ENCODE measurements around the gene CNIH1.

Gene CNIH1

DNA sequence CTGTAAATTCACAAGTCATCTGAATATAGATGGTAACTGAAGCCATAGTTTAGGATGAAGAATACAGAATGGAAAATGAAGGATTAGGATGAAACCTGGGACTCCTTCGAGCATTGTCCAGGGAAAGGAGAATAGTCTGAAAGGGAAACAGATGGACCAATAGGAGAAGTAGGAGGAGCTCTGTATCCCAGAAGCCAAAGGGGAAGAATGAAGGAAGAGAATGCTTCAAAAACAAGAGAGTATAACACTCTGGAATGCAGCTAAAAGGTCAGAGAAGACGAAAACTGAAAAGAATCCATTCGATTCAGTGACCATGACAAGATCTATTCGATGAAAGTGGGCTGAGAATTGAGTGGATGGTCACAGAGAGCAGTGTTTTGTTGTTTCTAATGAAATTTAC, 46.6 kb upstream of the CNIH1 start:
- no peak for DNase-seq (ENCODE audit: low read depth)
- TF ChIP-seq, protein P1, sequence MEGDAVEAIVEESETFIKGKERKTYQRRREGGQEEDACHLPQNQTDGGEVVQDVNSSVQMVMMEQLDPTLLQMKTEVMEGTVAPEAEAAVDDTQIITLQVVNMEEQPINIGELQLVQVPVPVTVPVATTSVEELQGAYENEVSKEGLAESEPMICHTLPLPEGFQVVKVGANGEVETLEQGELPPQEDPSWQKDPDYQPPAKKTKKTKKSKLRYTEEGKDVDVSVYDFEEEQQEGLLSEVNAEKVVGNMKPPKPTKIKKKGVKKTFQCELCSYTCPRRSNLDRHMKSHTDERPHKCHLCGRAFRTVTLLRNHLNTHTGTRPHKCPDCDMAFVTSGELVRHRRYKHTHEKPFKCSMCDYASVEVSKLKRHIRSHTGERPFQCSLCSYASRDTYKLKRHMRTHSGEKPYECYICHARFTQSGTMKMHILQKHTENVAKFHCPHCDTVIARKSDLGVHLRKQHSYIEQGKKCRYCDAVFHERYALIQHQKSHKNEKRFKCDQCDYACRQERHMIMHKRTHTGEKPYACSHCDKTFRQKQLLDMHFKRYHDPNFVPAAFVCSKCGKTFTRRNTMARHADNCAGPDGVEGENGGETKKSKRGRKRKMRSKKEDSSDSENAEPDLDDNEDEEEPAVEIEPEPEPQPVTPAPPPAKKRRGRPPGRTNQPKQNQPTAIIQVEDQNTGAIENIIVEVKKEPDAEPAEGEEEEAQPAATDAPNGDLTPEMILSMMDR (IDR thresholded peaks at IDR 0.05; ENCODE audit: low read depth, low read length, missing control alignments), result no peak
- peak overlapping the region; percentile 99 for H3K4me3 ChIP-seq (ENCODE audit: low read depth, low read length)

DNA sequence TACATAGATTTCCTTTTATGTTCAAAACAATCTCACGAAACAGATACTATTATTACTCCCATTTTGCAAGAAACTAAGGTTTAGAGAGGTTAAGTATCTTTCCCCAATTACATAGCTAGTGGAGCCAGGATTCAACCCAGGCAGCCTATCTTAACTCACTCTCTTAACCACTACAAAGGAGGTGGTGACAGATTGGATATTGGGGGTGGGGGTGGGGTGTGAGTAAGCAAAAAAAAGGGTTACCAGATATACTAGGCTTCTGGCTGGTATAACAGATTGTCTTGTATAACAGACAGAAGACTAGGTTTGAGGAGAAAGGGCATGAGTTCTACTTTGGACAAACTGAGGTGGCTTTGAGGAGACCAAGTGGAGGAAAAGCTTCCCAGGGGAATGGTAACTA, 45.5 kb upstream of the CNIH1 start:
- TF ChIP-seq, protein P1 (IDR thresholded peaks at IDR 0.05; ENCODE audit: low read depth, low read length, missing control alignments), result no peak
- no peak overlapping the region for H3K4me3 ChIP-seq (ENCODE audit: low read depth, low read length)
- DNase-seq (ENCODE audit: low read depth), result no peak

DNA sequence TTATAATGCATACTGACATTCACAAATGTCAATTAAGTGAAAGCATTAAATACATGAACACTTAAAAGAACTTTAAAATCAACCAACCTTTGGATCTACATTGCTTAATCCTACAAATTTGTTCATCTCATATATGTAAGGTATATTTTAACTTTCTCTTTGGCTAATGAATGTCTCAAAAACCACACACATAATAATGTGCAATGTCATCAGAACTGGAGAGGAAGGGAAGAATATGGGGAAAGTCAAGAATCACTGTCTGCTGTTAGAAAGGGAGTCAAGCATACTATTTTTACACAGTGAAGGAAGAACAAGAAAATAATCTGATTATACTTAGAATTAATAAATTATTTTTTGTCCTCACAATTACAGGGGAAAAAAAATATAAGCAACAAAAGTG, 42.7 kb upstream of the CNIH1 start:
- TF ChIP-seq, protein P1 (IDR thresholded peaks at IDR 0.05; ENCODE audit: low read depth, low read length, missing control alignments), result no peak
- H3K4me3 ChIP-seq (ENCODE audit: low read depth, low read length), result peak overlapping the region; percentile 39; the same call in 1 of the 2 replicates
- no peak for DNase-seq (ENCODE audit: low read depth)

DNA sequence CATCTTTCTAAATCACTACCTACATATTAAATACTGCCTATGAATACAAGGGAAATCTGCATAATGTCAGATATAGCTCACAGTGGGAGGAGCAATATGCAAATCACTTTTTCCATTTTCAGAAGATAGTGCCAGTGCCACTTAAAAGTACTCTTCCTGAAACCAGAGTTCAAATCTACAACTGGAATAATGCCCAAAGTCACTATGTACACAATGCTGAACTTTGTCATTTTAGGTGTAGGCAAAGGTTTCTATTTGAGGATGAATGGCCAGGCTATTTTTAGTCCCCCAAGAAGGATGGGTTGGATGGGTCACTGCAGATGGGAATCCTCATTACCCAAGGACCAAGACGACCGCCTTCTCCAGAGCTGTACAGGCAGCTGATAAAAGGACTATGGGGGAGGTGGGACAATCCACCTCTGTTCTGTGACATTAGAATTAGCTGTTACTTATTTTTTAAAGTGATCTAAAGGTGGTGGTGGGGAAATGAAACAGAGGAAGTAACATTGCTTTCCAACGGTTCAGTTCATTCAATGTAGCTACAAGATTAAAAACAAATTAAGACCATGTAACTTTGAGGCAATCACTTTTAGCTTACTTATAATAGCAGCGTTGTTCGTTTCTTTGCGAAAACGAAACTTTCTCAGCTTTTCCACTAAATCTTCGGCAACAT, 42.0 kb upstream of the CNIH1 start:
- peak overlapping the region; percentile 39 for H3K4me3 ChIP-seq (ENCODE audit: low read depth, low read length)
- TF ChIP-seq, protein P1 (IDR thresholded peaks at IDR 0.05; ENCODE audit: low read depth, low read length, missing control alignments), result no peak
- DNase-seq (ENCODE audit: low read depth), result no peak

DNA sequence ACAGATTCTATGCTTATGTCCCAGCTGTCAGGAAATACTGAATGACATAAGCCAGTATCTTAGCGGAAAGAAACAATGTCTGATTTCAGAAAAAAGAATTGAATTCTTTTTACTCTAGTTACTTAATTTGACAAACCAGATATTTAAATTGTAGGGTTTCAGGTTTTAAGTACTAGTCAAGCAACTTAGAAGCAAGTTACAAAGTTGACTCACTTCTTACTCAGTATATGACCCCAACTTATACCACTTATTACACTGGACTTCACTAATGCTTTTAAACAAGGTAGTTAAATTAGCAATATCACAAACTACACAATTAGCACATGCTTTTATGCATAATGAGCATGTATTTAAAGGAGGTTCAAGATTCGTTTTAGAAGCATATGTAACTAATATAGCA, 40.5 kb upstream of the CNIH1 start:
- TF ChIP-seq, protein P1 (IDR thresholded peaks at IDR 0.05; ENCODE audit: low read depth, low read length, missing control alignments), result no peak
- no peak for DNase-seq (ENCODE audit: low read depth)
- H3K4me3 ChIP-seq (ENCODE audit: low read depth, low read length), result no peak overlapping the region

DNA sequence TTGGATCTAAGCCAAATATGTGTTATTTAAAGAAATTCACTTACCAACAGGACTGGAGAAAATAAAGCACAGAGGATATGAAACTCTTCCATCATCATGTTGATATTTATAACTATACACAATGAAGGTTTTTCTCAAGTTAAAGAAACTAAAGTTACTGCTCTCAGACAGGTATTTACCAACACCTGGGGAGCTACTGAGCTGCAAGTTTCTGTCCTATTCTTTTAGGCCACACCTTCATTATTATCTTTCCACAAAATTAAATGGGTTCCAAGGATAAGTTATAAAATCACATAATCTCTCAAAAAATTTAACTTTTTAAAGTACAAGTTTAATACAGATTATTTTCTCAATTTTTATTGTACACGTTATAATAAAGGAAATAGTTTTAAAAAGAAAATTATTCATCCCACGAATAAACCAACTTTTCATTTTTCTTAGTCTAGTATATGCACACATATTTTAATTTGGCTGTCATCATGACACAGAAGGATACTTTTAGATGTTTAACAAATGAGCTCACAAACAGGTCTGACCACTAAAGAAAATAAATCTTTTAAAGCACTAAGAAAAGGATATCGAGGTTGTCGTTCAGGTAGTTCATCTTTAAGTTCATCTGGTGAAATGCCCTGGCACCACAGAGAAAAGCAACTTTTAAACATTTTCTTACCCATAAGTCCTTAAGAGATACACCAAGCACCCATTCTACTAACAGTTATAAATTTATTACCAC, 39.8 kb upstream of the CNIH1 start:
- no peak overlapping the region for H3K4me3 ChIP-seq (ENCODE audit: low read depth, low read length)
- TF ChIP-seq, protein P1 (IDR thresholded peaks at IDR 0.05; ENCODE audit: low read depth, low read length, missing control alignments), result no peak
- DNase-seq (ENCODE audit: low read depth), result no peak
